ENCODE results near the gene IL2RG. TPM values are rescaled to one million over a fixed set of nuclear protein-coding genes. Genes with fewer than 3 reads are reported as not detected.

The IL2RG gene
- total RNA-seq = 10 to 100 TPM in 1 of 4 donors, 1 to 10 TPM in 2, not detected in 1; 3.0 to 42.9 (median 3.3) TPM

GRCh38 chrX:71111141-71111843, at the start of gene IL2RG:
TSS of gene IL2RG (minus strand) at chrX:71111577. CDS start at chrX:71111539, 38 bp downstream.
- DNase-seq = no peak
- H3K27me3 ChIP-seq = no peaks in the 10 kb centered on the region
- intact Hi-C loops (cut with DNase I; ENCODE audit: low total_unique reads) = no loop called here
- H3K4me3 ChIP-seq = no peak within 1 kb of the TSS
- H3K27ac ChIP-seq = no peak within 1 kb of the TSS
- H3K9me3 ChIP-seq = no peaks in the 10 kb centered on the region
- TF ChIP-seq CTCF (IDR thresholded peaks at IDR 0.05) (no peak), POLR2A (IDR thresholded peaks at IDR 0.05) (no peak)
- no peaks in the 10 kb centered on the region for H3K36me3 ChIP-seq
- H3K4me1 ChIP-seq = no peaks in the 10 kb centered on the region

DNA sequence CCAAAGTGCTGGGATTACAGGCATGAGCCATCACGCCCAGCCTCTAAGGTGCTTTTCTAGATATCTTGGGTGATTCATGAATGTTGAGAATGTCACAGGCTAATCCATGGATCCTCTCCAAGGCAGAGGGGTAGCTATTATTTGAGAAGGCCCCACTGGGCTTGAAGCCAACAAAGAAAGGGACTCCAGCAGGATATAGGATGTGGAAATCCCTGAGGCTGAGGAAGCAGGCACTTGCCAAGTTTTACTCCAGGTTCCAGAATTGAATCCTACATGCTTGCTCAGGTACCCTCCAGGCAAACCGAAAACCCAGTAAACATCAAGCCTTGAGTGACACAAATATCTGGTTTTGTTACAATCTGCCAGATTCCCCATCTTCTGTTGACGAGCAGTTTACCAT, 49.1 kb upstream of the IL2RG start:
- intact Hi-C loops (cut with DNase I; ENCODE audit: low total_unique reads) = no loop called here
- TF ChIP-seq POLR2A (IDR thresholded peaks at IDR 0.05) (no peak), CTCF (IDR thresholded peaks at IDR 0.05) (no peak)

GRCh38 chrX:71159335-71159734, 48.0 kb upstream of the IL2RG start:
- no peaks in the 10 kb centered on the region for H3K36me3 ChIP-seq
- TF ChIP-seq CTCF (IDR thresholded peaks at IDR 0.05) = no peak
- no peak for TF ChIP-seq POLR2A (IDR thresholded peaks at IDR 0.05)
- DNase-seq = no peak
- no peaks in the 10 kb centered on the region for H3K9me3 ChIP-seq
- H3K27me3 ChIP-seq = no peaks in the 10 kb centered on the region
- H3K27ac ChIP-seq = no peak overlapping the region
- intact Hi-C loops (cut with DNase I; ENCODE audit: low total_unique reads) = no loop called here
- H3K4me3 ChIP-seq = no peak overlapping the region
- no peaks in the 10 kb centered on the region for H3K4me1 ChIP-seq

More for the DNA sequence above, 49.1 kb upstream of the IL2RG start:
- H3K36me3 ChIP-seq = no peaks in the 10 kb centered on the region
- H3K4me1 ChIP-seq = no peaks in the 10 kb centered on the region
- H3K27ac ChIP-seq = no peak overlapping the region
- DNase-seq = no peak
- no peaks in the 10 kb centered on the region for H3K27me3 ChIP-seq
- no peaks in the 10 kb centered on the region for H3K9me3 ChIP-seq
- no peak overlapping the region for H3K4me3 ChIP-seq

- no peaks in the 10 kb centered on the region for H3K27me3 ChIP-seq
Observed at GRCh38 chrX:71158603-71159002, 47.2 kb upstream of the IL2RG start.

More at GRCh38 chrX:71158603-71159002, 47.2 kb upstream of the IL2RG start:
- no peak for DNase-seq
- H3K9me3 ChIP-seq = no peaks in the 10 kb centered on the region
- TF ChIP-seq CTCF (IDR thresholded peaks at IDR 0.05) (no peak), POLR2A (IDR thresholded peaks at IDR 0.05) (no peak)
- H3K4me1 ChIP-seq = no peaks in the 10 kb centered on the region
- no peak overlapping the region for H3K27ac ChIP-seq
- intact Hi-C loops (cut with DNase I; ENCODE audit: low total_unique reads) = no loop called here
- no peaks in the 10 kb centered on the region for H3K36me3 ChIP-seq
- H3K4me3 ChIP-seq = no peak overlapping the region
